ENCODE measurements around the gene EDIL3. TPM values are rescaled to one million over a fixed set of nuclear protein-coding genes. Genes with fewer than 3 reads are reported as not detected.

Gene EDIL3
- total and polyA plus RNA-seq, 10 of the 15 experiments (the other 5 are each of a cell fraction or from before 2014, with no cell fraction given), result 0.01 to 0.62 (median 0.20) TPM

DNA sequence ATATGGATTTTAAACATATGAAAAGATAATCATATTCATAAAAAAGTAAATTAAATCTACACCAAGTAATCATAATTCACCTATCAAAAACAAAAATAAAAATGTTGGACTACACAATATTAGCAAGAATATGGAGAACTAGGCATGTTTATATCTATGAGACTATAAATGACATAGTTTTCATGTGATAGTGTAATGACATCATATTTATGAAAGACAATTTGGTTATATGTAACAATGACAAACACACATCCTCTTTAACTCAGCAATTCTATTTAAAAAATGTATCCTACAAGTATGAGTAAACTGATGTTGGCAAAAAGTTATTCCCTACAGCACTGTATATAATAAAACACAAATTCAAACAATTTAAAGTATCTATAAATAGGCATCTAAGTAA lies 312.3 kb downstream of the EDIL3 start:
- BruUV-seq (replicated peaks), result no TSS peak
- Histone ChIP-seq H3K27me3 (replicated peaks in 1 of 2; ENCODE audit: control insufficient read depth in 2 of 2, insufficient read depth in 2 of 2, low read length in 1 of 2) (no peaks in the 10 kb centered on the region), H3K27ac (ENCODE audit: control insufficient read depth, insufficient read depth) (no peak overlapping the region), H3K4me1 (ENCODE audit: control insufficient read depth, insufficient read depth, low read length) (no peaks in the 10 kb centered on the region), H2AFZ (ENCODE audit: control insufficient read depth, low read depth, low read length) (no peak overlapping the region), H3K9ac (ENCODE audit: control insufficient read depth, insufficient read depth, low read length) (no peak overlapping the region), H4K20me1 (ENCODE audit: control insufficient read depth, insufficient read depth) (no peaks in the 10 kb centered on the region), H3K79me2 (ENCODE audit: control insufficient read depth, insufficient read depth, low read length) (no peaks in the 10 kb centered on the region), H3K9me3 (replicated peaks; ENCODE audit: control insufficient read depth, insufficient read depth, low read length) (no peaks in the 10 kb centered on the region), H3K4me2 (ENCODE audit: control insufficient read depth, insufficient read depth) (no peak overlapping the region), H3K36me3 (ENCODE audit: control insufficient read depth in 2 of 2, insufficient read depth in 2 of 2, low read length in 1 of 2) (no peaks in the 10 kb centered on the region), H3K4me3 (no peak overlapping the region)
- in situ Hi-C loops (cut with MboI), result no loop called here
- no peak for DNase-seq (ENCODE audit: low read depth, low spot score)
- no peak for ATAC-seq
- intact Hi-C loops (cut with micrococcal nuclease; ENCODE audit: unreplicated experiment), result no loop called here
- TF ChIP-seq, protein P1, sequence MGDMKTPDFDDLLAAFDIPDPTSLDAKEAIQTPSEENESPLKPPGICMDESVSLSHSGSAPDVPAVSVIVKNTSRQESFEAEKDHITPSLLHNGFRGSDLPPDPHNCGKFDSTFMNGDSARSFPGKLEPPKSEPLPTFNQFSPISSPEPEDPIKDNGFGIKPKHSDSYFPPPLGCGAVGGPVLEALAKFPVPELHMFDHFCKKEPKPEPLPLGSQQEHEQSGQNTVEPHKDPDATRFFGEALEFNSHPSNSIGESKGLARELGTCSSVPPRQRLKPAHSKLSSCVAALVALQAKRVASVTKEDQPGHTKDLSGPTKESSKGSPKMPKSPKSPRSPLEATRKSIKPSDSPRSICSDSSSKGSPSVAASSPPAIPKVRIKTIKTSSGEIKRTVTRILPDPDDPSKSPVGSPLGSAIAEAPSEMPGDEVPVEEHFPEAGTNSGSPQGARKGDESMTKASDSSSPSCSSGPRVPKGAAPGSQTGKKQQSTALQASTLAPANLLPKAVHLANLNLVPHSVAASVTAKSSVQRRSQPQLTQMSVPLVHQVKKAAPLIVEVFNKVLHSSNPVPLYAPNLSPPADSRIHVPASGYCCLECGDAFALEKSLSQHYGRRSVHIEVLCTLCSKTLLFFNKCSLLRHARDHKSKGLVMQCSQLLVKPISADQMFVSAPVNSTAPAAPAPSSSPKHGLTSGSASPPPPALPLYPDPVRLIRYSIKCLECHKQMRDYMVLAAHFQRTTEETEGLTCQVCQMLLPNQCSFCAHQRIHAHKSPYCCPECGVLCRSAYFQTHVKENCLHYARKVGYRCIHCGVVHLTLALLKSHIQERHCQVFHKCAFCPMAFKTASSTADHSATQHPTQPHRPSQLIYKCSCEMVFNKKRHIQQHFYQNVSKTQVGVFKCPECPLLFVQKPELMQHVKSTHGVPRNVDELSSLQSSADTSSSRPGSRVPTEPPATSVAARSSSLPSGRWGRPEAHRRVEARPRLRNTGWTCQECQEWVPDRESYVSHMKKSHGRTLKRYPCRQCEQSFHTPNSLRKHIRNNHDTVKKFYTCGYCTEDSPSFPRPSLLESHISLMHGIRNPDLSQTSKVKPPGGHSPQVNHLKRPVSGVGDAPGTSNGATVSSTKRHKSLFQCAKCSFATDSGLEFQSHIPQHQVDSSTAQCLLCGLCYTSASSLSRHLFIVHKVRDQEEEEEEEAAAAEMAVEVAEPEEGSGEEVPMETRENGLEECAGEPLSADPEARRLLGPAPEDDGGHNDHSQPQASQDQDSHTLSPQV (IDR thresholded peaks at IDR 0.05), result no peak
- TF ChIP-seq TCF12 (IDR thresholded peaks at IDR 0.05; ENCODE audit: low read depth, low read length) (no peak), NR2C2 (IDR thresholded peaks at IDR 0.05; ENCODE audit: borderline replicate concordance, control insufficient read depth, insufficient read length, low read depth) (no peak), ZZZ3 (IDR thresholded peaks at IDR 0.05; ENCODE audit: control insufficient read depth, insufficient read length, low read depth) (no peak), FOXM1 (IDR thresholded peaks at IDR 0.05; ENCODE audit: low read depth, low read length) (no peak), CREM (IDR thresholded peaks at IDR 0.05; ENCODE audit: low read depth) (no peak), ZNF384 (IDR thresholded peaks at IDR 0.05; ENCODE audit: borderline replicate concordance, low read depth, low read length) (no peak)
- ChIA-PET CTCF (no interaction called here), RAD21 (ENCODE audit: unreplicated experiment) (no interaction called here), SMC1A (ENCODE audit: uncharacterized antibody, unreplicated experiment) (no interaction called here), POLR2A (no interaction called here)
- no peak for FAIRE-seq
